Neural progenitor cell (in vitro differentiated cells): ENCODE results near the gene TRMT1. TPM values are rescaled to one million over a fixed set of nuclear protein-coding genes. Genes with fewer than 3 reads are reported as not detected.

Source experiments
- DNase-seq: peaks from one replicate; pipeline ENCODE4 v3.0.0-alpha.2; 2016; ENCODE audit warnings: low spot score
- H2AFZ ChIP-seq: fragments of 200-600 bp; sonication (generic); replicated peaks from 2 replicates; pipeline ENCODE4 v1.6.1; 2016; ENCODE audit warnings: antibody characterized with exemption
- H3F3A ChIP-seq: fragments of 200-600 bp; sonication (generic); 2 replicates; pipeline ENCODE4 v1.6.1; 2016; ENCODE audit warnings: antibody characterized with exemption, low read depth
- H3K27ac ChIP-seq: fragments of 200-600 bp; sonication (generic); 2 replicates; pipeline ENCODE4 v1.5.1; 2016; ENCODE audit warnings: mild to moderate bottlenecking
- H3K27me3 ChIP-seq: fragments of 200-600 bp; sonication (generic); 2 replicates; pipeline ENCODE4 v1.6.1; 2016; ENCODE audit warnings: mild to moderate bottlenecking, moderate library complexity
- H3K36me3 ChIP-seq: fragments of 200-600 bp; sonication (generic); 2 replicates; pipeline ENCODE4 v1.5.1; 2016
- H3K4me1 ChIP-seq: fragments of 200-600 bp; sonication (generic); 2 replicates; pipeline ENCODE4 v1.6.1; 2016; ENCODE audit warnings: mixed run types
- H3K4me2 ChIP-seq: fragments of 200-600 bp; sonication (generic); 2 replicates; pipeline ENCODE4 v1.6.1; 2016
- H3K4me3 ChIP-seq: fragments of 200-600 bp; sonication (generic); 2 replicates; pipeline ENCODE4 v1.5.1; 2016
- H3K79me2 ChIP-seq: fragments of 200-600 bp; sonication (generic); 2 replicates; pipeline ENCODE4 v1.6.1; 2016; ENCODE audit warnings: low read depth
- H3K9ac ChIP-seq: fragments of 200-600 bp; sonication (generic); 2 replicates; pipeline ENCODE4 v1.6.1; 2016
- H3K9me3 ChIP-seq: fragments of 200-600 bp; sonication (generic); 2 replicates; pipeline ENCODE4 v1.5.1; 2016; ENCODE audit warnings: low read depth
- H4K20me1 ChIP-seq: fragments of 200-600 bp; sonication (generic); 2 replicates; pipeline ENCODE4 v1.6.1; 2016; ENCODE audit warnings: low read depth
- H3K27ac Mint-ChIP-seq: 3 replicates; pipeline ENCODE4 v1.8.0; 2021; ENCODE audit warnings: mixed read lengths
- H3K27me3 Mint-ChIP-seq: 2 replicates; pipeline ENCODE4 v1.8.0; 2022; ENCODE audit warnings: low read depth, mild to moderate bottlenecking, inconsistent platforms, moderate library complexity, mixed read lengths; ENCODE audit not compliant: insufficient read depth
- H3K36me3 Mint-ChIP-seq: 3 replicates; pipeline ENCODE4 v1.8.0; 2021; ENCODE audit warnings: mixed read lengths
- H3K4me1 Mint-ChIP-seq: 3 replicates; pipeline ENCODE4 v1.8.0; 2021; ENCODE audit warnings: mixed read lengths
- H3K4me3 Mint-ChIP-seq: 3 replicates; pipeline ENCODE4 v1.8.0; 2021; ENCODE audit warnings: mild to moderate bottlenecking, moderate library complexity, mixed read lengths
- H3K9me3 Mint-ChIP-seq: 3 replicates; pipeline ENCODE4 v1.8.0; 2020; ENCODE audit warnings: mixed read lengths
- EZH2 ChIP-seq: fragments of 200-600 bp; sonication (generic); IDR thresholded peaks from 2 replicates; pipeline ENCODE4 v1.6.1; 2017; ENCODE audit warnings: antibody characterized with exemption, mild to moderate bottlenecking, moderate library complexity
- EZH2phosphoT487 ChIP-seq: fragments of 200-600 bp; sonication (generic); IDR thresholded peaks from 2 replicates; pipeline ENCODE4 v1.6.1; 2017; ENCODE audit warnings: antibody characterized with exemption
- total RNA-seq: library from RNA; depleted of rRNA; stranded (reverse); fragments of >200 nt; gene quantifications from 2 replicates; pipeline ENCODE4 v1.2.3, GENCODE V29; 2015; ENCODE audit warnings: low replicate concordance
- TF ChIP-seq, protein P1 (sequence below): fragments of 200-600 bp; sonication (generic); IDR thresholded peaks from 2 replicates; pipeline ENCODE4 v1.5.1; 2017; ENCODE audit warnings: antibody characterized with exemption, mild to moderate bottlenecking

Gene TRMT1
- total RNA-seq, 1 donor from 2014 or later, result 30.2 TPM

DNA sequence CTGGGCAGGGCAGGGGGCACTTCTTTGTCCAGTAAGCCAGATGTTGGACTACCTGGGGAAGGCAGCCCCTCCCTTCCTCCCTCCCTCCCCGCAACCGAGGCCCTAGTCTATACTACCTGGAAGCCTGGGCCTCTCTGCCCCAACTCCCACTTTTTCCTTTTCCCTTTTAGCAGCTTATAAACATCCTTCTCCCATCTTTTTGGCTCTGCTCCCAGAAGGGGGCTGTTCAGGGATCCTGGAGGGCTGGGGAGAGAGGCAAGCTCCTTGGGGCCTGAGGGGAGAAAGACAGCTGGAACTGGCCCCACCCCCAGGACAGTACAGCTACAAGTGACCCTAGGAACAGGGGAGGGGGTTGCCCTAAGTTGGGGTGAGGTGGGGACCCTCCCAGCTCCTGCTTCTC is 58.8 kb downstream of the TRMT1 start:
- H3K36me3 ChIP-seq, result no peaks in the 10 kb centered on the region
- H3K36me3 Mint-ChIP-seq, result no peaks in the 10 kb centered on the region
- H3K27ac ChIP-seq, result no peak overlapping the region
- H3K27ac Mint-ChIP-seq, result no peak overlapping the region
- peaks cover 83% of the 10 kb centered on the region for H3K27me3 Mint-ChIP-seq
- no peak overlapping the region for H3K4me3 Mint-ChIP-seq
- H2AFZ ChIP-seq, result no peak overlapping the region
- TF ChIP-seq EZH2phosphoT487 (no peak), EZH2 (no peak)
- no peak for DNase-seq
- no peaks in the 10 kb centered on the region for H3K79me2 ChIP-seq
- H3F3A ChIP-seq, result peaks cover 17% of the 10 kb centered on the region
- peaks cover 100% of the 10 kb centered on the region for H3K27me3 ChIP-seq
- no peak overlapping the region for H3K4me3 ChIP-seq
- no peaks in the 10 kb centered on the region for H3K9me3 Mint-ChIP-seq
- peaks cover 49% of the 10 kb centered on the region for H3K4me1 Mint-ChIP-seq
- peaks cover 70% of the 10 kb centered on the region for H4K20me1 ChIP-seq
- H3K4me2 ChIP-seq, result peak overlapping the region; percentile 48
- H3K4me1 ChIP-seq, result peaks cover 74% of the 10 kb centered on the region
- no peaks in the 10 kb centered on the region for H3K9me3 ChIP-seq
- H3K9ac ChIP-seq, result no peak overlapping the region

DNA sequence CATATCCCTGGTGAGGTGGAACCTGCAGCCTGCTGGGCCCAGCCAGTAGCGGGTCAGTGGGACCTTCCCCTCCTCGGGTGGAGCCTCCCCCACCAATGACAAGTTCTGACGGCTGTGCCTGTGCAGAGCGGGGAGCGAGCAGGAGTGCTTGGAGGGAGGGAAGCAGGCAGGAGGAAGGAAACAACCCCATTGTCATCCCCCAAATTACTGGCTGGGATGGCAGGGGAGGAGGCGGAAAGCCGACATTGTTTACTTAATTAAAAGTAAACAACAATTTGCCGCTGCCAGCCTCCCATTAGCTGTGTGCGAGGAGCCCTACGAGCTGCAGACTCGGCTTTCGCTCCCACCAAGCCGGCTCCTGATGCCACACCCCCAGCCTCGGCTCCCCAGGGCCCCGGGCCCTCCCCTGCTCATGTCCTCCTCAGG is 59.4 kb downstream of the TRMT1 start:
- H3K4me1 ChIP-seq, result peaks cover 79% of the 10 kb centered on the region
- H3K9me3 ChIP-seq, result no peaks in the 10 kb centered on the region
- H3K27me3 ChIP-seq, result peaks cover 100% of the 10 kb centered on the region
- peak; percentile 71 for DNase-seq
- H4K20me1 ChIP-seq, result peaks cover 76% of the 10 kb centered on the region
- Mint-ChIP-seq H3K36me3 (no peaks in the 10 kb centered on the region), H3K27me3 (peaks cover 84% of the 10 kb centered on the region), H3K27ac (no peak overlapping the region), H3K4me1 (peaks cover 51% of the 10 kb centered on the region), H3K9me3 (peaks cover 3% of the 10 kb centered on the region), H3K4me3 (no peak overlapping the region)
- no peak overlapping the region for H3K9ac ChIP-seq
- peak overlapping the region; percentile 48 for H3K4me2 ChIP-seq
- TF ChIP-seq, protein P1, sequence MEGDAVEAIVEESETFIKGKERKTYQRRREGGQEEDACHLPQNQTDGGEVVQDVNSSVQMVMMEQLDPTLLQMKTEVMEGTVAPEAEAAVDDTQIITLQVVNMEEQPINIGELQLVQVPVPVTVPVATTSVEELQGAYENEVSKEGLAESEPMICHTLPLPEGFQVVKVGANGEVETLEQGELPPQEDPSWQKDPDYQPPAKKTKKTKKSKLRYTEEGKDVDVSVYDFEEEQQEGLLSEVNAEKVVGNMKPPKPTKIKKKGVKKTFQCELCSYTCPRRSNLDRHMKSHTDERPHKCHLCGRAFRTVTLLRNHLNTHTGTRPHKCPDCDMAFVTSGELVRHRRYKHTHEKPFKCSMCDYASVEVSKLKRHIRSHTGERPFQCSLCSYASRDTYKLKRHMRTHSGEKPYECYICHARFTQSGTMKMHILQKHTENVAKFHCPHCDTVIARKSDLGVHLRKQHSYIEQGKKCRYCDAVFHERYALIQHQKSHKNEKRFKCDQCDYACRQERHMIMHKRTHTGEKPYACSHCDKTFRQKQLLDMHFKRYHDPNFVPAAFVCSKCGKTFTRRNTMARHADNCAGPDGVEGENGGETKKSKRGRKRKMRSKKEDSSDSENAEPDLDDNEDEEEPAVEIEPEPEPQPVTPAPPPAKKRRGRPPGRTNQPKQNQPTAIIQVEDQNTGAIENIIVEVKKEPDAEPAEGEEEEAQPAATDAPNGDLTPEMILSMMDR, result no peak
- TF ChIP-seq EZH2 (no peak), EZH2phosphoT487 (no peak)
- H3K79me2 ChIP-seq, result no peaks in the 10 kb centered on the region
- H2AFZ ChIP-seq, result no peak overlapping the region
- peaks cover 19% of the 10 kb centered on the region for H3F3A ChIP-seq
- H3K4me3 ChIP-seq, result no peak overlapping the region
- H3K36me3 ChIP-seq, result no peaks in the 10 kb centered on the region
- no peak overlapping the region for H3K27ac ChIP-seq

DNA sequence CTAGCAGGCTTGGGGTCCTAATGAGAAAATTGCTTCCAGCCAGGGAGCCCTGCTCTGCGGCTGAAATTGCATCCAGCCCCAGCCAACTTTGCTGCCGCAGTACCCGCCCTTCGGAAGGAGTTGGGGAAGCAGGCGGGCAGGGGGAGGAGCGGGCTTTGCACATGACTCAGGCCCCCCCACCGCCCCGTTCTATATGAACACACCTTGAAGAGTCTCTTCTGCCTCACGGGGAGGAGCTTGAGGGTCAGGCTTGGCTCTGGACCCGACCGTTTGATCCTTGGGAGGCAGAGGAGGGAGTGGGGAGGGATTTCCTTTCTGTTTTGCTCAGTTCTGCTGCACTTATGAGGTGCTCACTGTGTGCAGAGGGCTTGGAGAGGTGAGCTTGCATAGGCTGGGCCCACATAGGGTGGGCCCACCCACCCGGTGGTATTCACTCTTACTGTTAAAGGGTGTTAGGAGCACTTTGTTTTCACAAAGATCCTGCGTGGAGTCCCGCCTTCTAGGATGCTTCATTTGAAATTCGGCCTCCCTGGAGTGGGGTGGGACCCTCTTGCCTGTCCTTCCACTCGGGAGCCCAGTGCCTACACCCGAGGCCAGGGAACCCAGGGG is 60.4 kb downstream of the TRMT1 start:
- peaks cover 85% of the 10 kb centered on the region for H3K4me1 ChIP-seq
- H3K36me3 ChIP-seq, result no peaks in the 10 kb centered on the region
- no peak overlapping the region for H3K9ac ChIP-seq
- H3K79me2 ChIP-seq, result no peaks in the 10 kb centered on the region
- Mint-ChIP-seq H3K4me3 (peak overlapping the region; percentile 50), H3K27ac (no peak overlapping the region), H3K9me3 (peaks cover 3% of the 10 kb centered on the region), H3K27me3 (peaks cover 82% of the 10 kb centered on the region), H3K36me3 (no peaks in the 10 kb centered on the region), H3K4me1 (peaks cover 51% of the 10 kb centered on the region)
- H3K4me3 ChIP-seq, result peak overlapping the region; percentile 27
- peaks cover 25% of the 10 kb centered on the region for H3F3A ChIP-seq
- TF ChIP-seq, protein P1, result no peak
- TF ChIP-seq EZH2phosphoT487, result peak; percentile 55
- peak; percentile 74 for TF ChIP-seq EZH2
- DNase-seq, result peak; percentile 49
- no peaks in the 10 kb centered on the region for H3K9me3 ChIP-seq
- H3K4me2 ChIP-seq, result peak overlapping the region; percentile 72
- peaks cover 98% of the 10 kb centered on the region for H3K27me3 ChIP-seq
- no peak overlapping the region for H3K27ac ChIP-seq
- H2AFZ ChIP-seq, result no peak overlapping the region
- peaks cover 83% of the 10 kb centered on the region for H4K20me1 ChIP-seq
